Caco-2 (cell line): ENCODE data around the gene PIP5KL1. TPM values are rescaled to one million over a fixed set of nuclear protein-coding genes. Genes with fewer than 3 reads are reported as not detected.
A peak's percentile ranks its signal among the peaks of the same experiment; 100 is the strongest.

Source experiments
- BruUV-seq: library from RNA; stranded (reverse); fragments of 400-500 nt; replicated peaks from 2 replicates; lab custom pipeline; 2021; lab: Mats Ljungman, UMichigan
- CTCF ChIA-PET: fragments of 300-600 bp; sonication (Branson Sonifier 250); formaldehyde crosslinking; loops from one replicate; lab custom pipeline; 2022; ENCODE audit warnings: antibody characterized with exemption; lab: Charles Lee
- POLR2A ChIA-PET: fragments of 300-600 bp; sonication (Branson Sonifier 250); formaldehyde crosslinking; loops from one replicate; lab custom pipeline; 2022; ENCODE audit warnings: antibody characterized with exemption; lab: Charles Lee
- DNase-seq, 2 experiments: peaks; one replicate each; pipeline versions ENCODE4 v3.0.0 to v3.0.0-alpha.2; 2020 to 2022
- H3K27me3 ChIP-seq: replicated peaks from 2 replicates; pipeline ENCODE4 v1.6.0; 2011; ENCODE audit warnings: low read length; ENCODE audit not compliant: control insufficient read depth, insufficient read depth
- H3K36me3 ChIP-seq: 2 replicates; pipeline ENCODE4 v1.5.1; 2011; ENCODE audit warnings: low read length; ENCODE audit not compliant: control insufficient read depth, insufficient read depth
- H3K4me1 ChIP-seq: fragments of 250-450 bp; sonication (Bioruptor Pico); 2 replicates; pipeline ENCODE4 v1.5.1; 2020; ENCODE audit warnings: mild to moderate bottlenecking
- H3K4me3 ChIP-seq: 2 replicates; pipeline ENCODE4 v1.5.1; 2011; ENCODE audit warnings: low read depth, mild to moderate bottlenecking, control low read depth, low read length
- H3K9me3 ChIP-seq: fragments of 250-450 bp; sonication (Bioruptor Pico); 2 replicates; pipeline ENCODE4 v1.5.1; 2020; ENCODE audit warnings: mild to moderate bottlenecking, moderate library complexity
- H3K27ac Mint-ChIP-seq: one replicate; pipeline ENCODE4 v1.8.0; 2022; ENCODE audit warnings: mixed read lengths; ENCODE audit not compliant: unreplicated experiment
- H3K27me3 Mint-ChIP-seq: one replicate; pipeline ENCODE4 v1.8.0; 2022; ENCODE audit warnings: mixed read lengths; ENCODE audit not compliant: insufficient read depth, unreplicated experiment
- H3K36me3 Mint-ChIP-seq: one replicate; pipeline ENCODE4 v1.8.0; 2022; ENCODE audit warnings: mild to moderate bottlenecking, mixed read lengths; ENCODE audit not compliant: insufficient read depth, unreplicated experiment
- H3K4me1 Mint-ChIP-seq: one replicate; pipeline ENCODE4 v1.8.0; 2022; ENCODE audit warnings: low read depth, mixed read lengths; ENCODE audit not compliant: unreplicated experiment
- H3K4me3 Mint-ChIP-seq: one replicate; pipeline ENCODE4 v1.8.0; 2022; ENCODE audit warnings: mild to moderate bottlenecking, moderate library complexity, mixed read lengths; ENCODE audit not compliant: unreplicated experiment
- H3K9me3 Mint-ChIP-seq: one replicate; pipeline ENCODE4 v1.8.0; 2022; ENCODE audit warnings: mixed read lengths; ENCODE audit not compliant: unreplicated experiment
- intact Hi-C: fragments of 100-400 bp; cut with micrococcal nuclease; formaldehyde crosslinking; loops from one replicate; pipeline ENCODE4 v1.10.0; 2022; ENCODE audit not compliant: unreplicated experiment
- total RNA-seq: library from RNA; stranded (reverse); gene quantifications from 2 replicates; pipeline ENCODE4 v1.2.3, GENCODE V29; 2022
- TF ChIP-seq, protein P1 (sequence below), 2 experiments: fragments of 200-600 bp in 1 of 2; IDR thresholded peaks; 1 replicate in 1 of 2; 2 replicates in 1 of 2; pipeline versions ENCODE4 v1.5.1 to v1.8.0; 2011 to 2022; ENCODE audit warnings: antibody characterized with exemption in 1 of 2, control low read depth in 1 of 2, inconsistent platforms in 1 of 2, low read depth in 1 of 2, low read length in 1 of 2, mild to moderate bottlenecking in 1 of 2, moderate library complexity in 1 of 2; ENCODE audit not compliant: insufficient read depth in 1 of 2, severe bottlenecking in 1 of 2, unreplicated experiment in 1 of 2

PIP5KL1 gene
- total RNA-seq, 1 experiment from 2014 or later, result 2.3 TPM

DNA sequence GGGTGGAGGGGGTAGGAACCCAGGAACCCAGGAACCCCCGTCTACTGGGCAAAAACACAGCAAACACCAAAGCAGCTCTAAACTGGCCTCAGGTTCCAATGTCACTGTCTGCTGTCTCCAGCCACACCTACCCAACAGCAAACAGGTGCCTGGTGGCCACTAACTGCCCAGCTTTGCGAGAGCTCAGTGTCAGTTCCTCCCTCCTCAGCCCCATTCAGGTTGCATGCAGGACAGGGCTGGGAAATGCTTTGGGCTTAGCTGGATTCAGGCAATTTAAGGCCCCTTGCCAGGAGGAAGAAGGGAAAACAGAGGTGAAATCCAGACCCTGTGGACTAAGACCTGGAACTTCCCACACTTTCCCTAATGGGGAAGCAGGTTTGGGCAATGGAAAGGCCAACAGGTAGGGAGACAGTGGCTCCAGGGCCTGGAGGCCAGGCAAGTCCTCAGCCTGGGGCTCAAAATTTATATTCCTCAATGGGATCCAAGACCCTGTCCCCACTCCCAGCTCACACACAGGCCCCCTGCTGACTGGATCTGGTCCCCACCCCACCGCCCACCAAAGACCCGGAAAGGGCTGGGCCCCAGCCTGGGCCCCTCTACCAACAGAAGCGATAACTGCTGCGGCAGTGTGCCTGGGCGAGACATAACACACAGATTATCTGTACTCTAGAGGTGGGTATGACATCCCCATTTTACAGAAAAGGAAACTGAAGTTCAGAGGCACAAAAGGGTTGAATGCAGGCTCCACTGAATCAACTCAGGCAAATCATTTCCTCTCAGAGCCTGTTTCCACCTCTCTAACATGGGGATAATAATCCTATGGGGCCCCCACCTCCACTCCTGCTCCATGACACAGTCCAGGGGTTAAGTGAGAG lies 46.7 kb upstream of the PIP5KL1 start:
- H3K4me1 Mint-ChIP-seq, result peaks cover 27% of the 10 kb centered on the region
- intact Hi-C loops, result no loop called here
- H3K27ac Mint-ChIP-seq, result peak overlapping the region; percentile 35
- no peaks in the 10 kb centered on the region for H3K27me3 ChIP-seq
- POLR2A ChIA-PET, result no interaction called here
- BruUV-seq, result no TSS peak
- no peaks in the 10 kb centered on the region for H3K9me3 ChIP-seq
- H3K4me3 Mint-ChIP-seq, result peak overlapping the region; percentile 95
- CTCF ChIA-PET, result interaction anchor here (0.5 to 2.3 kb wide), 7 partner anchors 11 to 193 kb away, joined by 3 to 11 read pairs (median 4); partner anchors contain the start of gene NAIF1
- H3K9me3 Mint-ChIP-seq, result no peaks in the 10 kb centered on the region
- H3K4me3 ChIP-seq, result peak overlapping the region; percentile 18
- H3K36me3 ChIP-seq, result no peaks in the 10 kb centered on the region; the same call in 1 of the 2 replicates
- TF ChIP-seq, protein P1, sequence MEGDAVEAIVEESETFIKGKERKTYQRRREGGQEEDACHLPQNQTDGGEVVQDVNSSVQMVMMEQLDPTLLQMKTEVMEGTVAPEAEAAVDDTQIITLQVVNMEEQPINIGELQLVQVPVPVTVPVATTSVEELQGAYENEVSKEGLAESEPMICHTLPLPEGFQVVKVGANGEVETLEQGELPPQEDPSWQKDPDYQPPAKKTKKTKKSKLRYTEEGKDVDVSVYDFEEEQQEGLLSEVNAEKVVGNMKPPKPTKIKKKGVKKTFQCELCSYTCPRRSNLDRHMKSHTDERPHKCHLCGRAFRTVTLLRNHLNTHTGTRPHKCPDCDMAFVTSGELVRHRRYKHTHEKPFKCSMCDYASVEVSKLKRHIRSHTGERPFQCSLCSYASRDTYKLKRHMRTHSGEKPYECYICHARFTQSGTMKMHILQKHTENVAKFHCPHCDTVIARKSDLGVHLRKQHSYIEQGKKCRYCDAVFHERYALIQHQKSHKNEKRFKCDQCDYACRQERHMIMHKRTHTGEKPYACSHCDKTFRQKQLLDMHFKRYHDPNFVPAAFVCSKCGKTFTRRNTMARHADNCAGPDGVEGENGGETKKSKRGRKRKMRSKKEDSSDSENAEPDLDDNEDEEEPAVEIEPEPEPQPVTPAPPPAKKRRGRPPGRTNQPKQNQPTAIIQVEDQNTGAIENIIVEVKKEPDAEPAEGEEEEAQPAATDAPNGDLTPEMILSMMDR (IDR thresholded peaks at IDR 0.05; ENCODE audit: insufficient read depth in 1 of 2, low read depth in 1 of 2, low read length in 1 of 2, severe bottlenecking in 1 of 2, unreplicated experiment in 1 of 2), result no peak
- H3K4me1 ChIP-seq, result peaks cover 34% of the 10 kb centered on the region
- no peak for DNase-seq
- H3K27me3 Mint-ChIP-seq, result no peaks in the 10 kb centered on the region
- peaks cover 14% of the 10 kb centered on the region for H3K36me3 Mint-ChIP-seq

DNA sequence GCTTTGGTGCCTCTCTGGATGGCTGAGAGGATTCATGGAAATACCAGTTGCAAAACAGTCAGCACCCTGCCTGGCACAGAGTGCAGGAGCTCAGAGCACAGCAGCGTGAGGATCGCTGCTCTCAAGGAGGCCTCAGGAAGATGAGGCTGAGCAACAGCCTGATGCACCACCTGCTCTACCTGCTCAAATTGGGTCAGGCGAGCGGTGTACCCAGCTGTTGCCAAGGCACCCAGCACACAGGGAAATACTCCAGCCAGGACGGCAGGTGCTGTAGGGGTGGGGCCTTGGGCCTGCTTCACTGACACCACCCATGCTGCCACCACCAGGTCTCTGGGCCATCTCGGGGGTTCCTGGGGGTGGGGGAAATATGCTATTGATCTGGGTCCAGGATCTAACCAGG lies 45.9 kb upstream of the PIP5KL1 start:
- no peak for DNase-seq
- Mint-ChIP-seq H3K9me3 (no peaks in the 10 kb centered on the region), H3K27ac (peak overlapping the region; percentile 58), H3K27me3 (no peaks in the 10 kb centered on the region), H3K36me3 (peaks cover 14% of the 10 kb centered on the region), H3K4me3 (no peak overlapping the region), H3K4me1 (peaks cover 28% of the 10 kb centered on the region)
- Histone ChIP-seq H3K27me3 (no peaks in the 10 kb centered on the region), H3K4me3 (no peak overlapping the region), H3K4me1 (peaks cover 38% of the 10 kb centered on the region), H3K36me3 (no peaks in the 10 kb centered on the region; the same call in 1 of the 2 replicates), H3K9me3 (no peaks in the 10 kb centered on the region)
- ChIA-PET CTCF (interaction anchor here (0.9 to 2.3 kb wide), 2 partner anchors 21 to 33 kb away, joined by 3 to 9 read pairs; no protein-coding TSS in a partner anchor), POLR2A (no interaction called here)
- TF ChIP-seq, protein P1 (IDR thresholded peaks at IDR 0.05; ENCODE audit: insufficient read depth in 1 of 2, low read depth in 1 of 2, low read length in 1 of 2, severe bottlenecking in 1 of 2, unreplicated experiment in 1 of 2), result no peak
- intact Hi-C loops, result no loop called here
- no TSS peak for BruUV-seq

DNA sequence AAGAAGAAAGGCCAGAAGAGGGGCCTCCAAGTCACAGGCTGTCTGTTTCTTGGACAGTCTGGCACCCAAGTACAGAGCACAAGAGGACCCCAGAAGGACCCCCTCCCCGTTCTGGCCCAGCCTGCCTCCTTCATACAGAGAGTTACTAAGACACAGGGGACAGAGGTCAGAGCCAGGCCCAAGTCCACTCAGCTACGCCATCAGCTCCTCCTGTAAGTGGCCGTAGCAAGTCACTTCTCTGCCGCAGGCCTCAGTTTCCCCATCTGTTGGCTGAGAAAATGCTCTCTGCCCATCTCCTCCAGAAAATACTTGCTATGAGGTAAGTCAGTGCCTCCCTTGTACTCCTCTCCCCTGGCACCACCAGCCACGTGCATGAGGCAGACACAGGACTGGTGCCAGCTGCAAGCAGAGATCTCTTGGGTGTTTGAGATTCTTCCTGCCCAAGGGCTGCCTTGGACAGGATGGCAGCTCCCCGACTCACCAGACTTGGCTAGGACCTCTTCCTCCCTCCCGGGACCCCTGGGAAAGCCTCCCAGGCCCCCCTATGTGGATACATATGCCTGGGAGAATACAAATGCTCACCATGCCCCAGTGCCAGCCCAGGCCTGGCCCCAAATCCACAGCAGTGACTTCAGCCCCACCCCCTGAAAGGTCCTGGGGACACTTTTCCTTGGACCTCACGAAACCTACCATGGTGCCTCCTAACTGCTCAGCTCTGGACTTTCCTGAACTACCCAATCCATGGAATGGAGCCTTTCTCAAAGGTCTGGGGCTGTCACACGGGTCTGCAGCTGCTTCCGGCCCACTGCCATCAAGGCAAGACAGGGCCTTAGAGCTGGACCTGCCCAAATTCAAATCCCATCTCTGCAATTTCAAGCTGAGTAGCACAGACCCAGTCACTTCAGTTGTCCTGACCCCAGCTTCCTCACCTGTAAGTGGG lies 45.1 kb upstream of the PIP5KL1 start:
- TF ChIP-seq, protein P1 (IDR thresholded peaks at IDR 0.05; ENCODE audit: insufficient read depth in 1 of 2, low read depth in 1 of 2, low read length in 1 of 2, severe bottlenecking in 1 of 2, unreplicated experiment in 1 of 2), result no peak
- no peak for DNase-seq
- no peak overlapping the region for H3K4me3 Mint-ChIP-seq
- BruUV-seq, result no TSS peak
- H3K27me3 Mint-ChIP-seq, result no peaks in the 10 kb centered on the region
- intact Hi-C loops, result no loop called here
- peaks cover 28% of the 10 kb centered on the region for H3K4me1 Mint-ChIP-seq
- Histone ChIP-seq H3K4me1 (peaks cover 36% of the 10 kb centered on the region), H3K9me3 (no peaks in the 10 kb centered on the region), H3K4me3 (no peak overlapping the region), H3K36me3 (no peaks in the 10 kb centered on the region; the same call in 1 of the 2 replicates), H3K27me3 (no peaks in the 10 kb centered on the region)
- POLR2A ChIA-PET, result no interaction called here
- peaks cover 14% of the 10 kb centered on the region for H3K36me3 Mint-ChIP-seq
- peak overlapping the region; percentile 58 for H3K27ac Mint-ChIP-seq
- CTCF ChIA-PET, result interaction anchor here (1.4 kb wide), 1 partner anchor 20 kb away, joined by 4 read pairs; no protein-coding TSS in a partner anchor
- H3K9me3 Mint-ChIP-seq, result no peaks in the 10 kb centered on the region
